ENCODE results near the gene KCNMB4. TPM values are rescaled to one million over a fixed set of nuclear protein-coding genes. Genes with fewer than 3 reads are reported as not detected.

The KCNMB4 gene
- polyA plus RNA-seq, 2 of the 4 experiments (the other 2 are of a cell fraction), result 0.08 to 0.13 TPM

DNA sequence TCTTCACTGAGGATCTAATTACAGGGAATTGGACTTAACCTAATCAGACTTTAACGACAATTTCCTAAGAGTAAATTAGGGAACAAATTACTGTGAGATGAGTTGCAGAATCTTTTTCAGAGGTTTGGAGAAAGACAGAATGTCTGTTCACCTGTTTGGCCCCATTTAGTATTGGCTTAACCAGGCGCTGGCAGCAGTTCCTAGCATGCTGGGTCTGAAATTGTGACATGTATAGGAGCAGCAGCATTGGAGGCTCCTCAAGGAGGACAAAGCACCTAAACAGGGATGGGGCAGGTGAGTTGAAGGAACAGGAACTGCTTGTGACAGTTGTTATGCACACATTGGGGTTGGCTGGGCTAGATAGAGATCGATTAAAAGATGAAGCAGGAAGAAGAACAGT lies 51.0 kb downstream of the KCNMB4 start:
- CTCF ChIA-PET, result no interaction called here
- no peak for DNase-seq (ENCODE audit: low read depth in 1 of 2, low spot score in 1 of 2)

More for the DNA sequence above, 51.0 kb downstream of the KCNMB4 start:
- TF ChIP-seq CHD2 (IDR thresholded peaks at IDR 0.05; ENCODE audit: low read length, partially characterized antibody), result no peak
- TF ChIP-seq, protein P1, sequence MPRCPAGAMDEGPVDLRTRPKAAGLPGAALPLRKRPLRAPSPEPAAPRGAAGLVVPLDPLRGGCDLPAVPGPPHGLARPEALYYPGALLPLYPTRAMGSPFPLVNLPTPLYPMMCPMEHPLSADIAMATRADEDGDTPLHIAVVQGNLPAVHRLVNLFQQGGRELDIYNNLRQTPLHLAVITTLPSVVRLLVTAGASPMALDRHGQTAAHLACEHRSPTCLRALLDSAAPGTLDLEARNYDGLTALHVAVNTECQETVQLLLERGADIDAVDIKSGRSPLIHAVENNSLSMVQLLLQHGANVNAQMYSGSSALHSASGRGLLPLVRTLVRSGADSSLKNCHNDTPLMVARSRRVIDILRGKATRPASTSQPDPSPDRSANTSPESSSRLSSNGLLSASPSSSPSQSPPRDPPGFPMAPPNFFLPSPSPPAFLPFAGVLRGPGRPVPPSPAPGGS (IDR thresholded peaks at IDR 0.05), result no peak
- no peak for TF ChIP-seq HOXB5 (CRISPR knock-in tag; IDR thresholded peaks at IDR 0.05)
- TF ChIP-seq, protein P2, sequence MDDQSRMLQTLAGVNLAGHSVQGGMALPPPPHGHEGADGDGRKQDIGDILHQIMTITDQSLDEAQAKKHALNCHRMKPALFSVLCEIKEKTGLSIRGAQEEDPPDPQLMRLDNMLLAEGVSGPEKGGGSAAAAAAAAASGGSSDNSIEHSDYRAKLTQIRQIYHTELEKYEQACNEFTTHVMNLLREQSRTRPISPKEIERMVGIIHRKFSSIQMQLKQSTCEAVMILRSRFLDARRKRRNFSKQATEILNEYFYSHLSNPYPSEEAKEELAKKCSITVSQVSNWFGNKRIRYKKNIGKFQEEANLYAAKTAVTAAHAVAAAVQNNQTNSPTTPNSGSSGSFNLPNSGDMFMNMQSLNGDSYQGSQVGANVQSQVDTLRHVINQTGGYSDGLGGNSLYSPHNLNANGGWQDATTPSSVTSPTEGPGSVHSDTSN (IDR thresholded peaks at IDR 0.05), result no peak
- TF ChIP-seq, protein P3, sequence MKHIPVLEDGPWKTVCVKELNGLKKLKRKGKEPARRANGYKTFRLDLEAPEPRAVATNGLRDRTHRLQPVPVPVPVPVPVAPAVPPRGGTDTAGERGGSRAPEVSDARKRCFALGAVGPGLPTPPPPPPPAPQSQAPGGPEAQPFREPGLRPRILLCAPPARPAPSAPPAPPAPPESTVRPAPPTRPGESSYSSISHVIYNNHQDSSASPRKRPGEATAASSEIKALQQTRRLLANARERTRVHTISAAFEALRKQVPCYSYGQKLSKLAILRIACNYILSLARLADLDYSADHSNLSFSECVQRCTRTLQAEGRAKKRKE (CRISPR knock-in tag; IDR thresholded peaks at IDR 0.05; ENCODE audit: low read depth), result no peak
- no peak for TF ChIP-seq HDAC2 (IDR thresholded peaks at IDR 0.05)
- TF ChIP-seq GATA3 (IDR thresholded peaks at IDR 0.05; ENCODE audit: borderline replicate concordance), result no peak
- TF ChIP-seq, protein P4, sequence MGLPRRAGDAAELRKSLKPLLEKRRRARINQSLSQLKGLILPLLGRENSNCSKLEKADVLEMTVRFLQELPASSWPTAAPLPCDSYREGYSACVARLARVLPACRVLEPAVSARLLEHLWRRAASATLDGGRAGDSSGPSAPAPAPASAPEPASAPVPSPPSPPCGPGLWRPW (IDR thresholded peaks at IDR 0.05), result no peak
- TF ChIP-seq, protein P5, sequence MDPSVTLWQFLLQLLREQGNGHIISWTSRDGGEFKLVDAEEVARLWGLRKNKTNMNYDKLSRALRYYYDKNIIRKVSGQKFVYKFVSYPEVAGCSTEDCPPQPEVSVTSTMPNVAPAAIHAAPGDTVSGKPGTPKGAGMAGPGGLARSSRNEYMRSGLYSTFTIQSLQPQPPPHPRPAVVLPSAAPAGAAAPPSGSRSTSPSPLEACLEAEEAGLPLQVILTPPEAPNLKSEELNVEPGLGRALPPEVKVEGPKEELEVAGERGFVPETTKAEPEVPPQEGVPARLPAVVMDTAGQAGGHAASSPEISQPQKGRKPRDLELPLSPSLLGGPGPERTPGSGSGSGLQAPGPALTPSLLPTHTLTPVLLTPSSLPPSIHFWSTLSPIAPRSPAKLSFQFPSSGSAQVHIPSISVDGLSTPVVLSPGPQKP (IDR thresholded peaks at IDR 0.05; ENCODE audit: low read depth, low read length), result no peak
- TF ChIP-seq ZNF302 (CRISPR knock-in tag; IDR thresholded peaks at IDR 0.05), result no peak
- TF ChIP-seq, protein P6, sequence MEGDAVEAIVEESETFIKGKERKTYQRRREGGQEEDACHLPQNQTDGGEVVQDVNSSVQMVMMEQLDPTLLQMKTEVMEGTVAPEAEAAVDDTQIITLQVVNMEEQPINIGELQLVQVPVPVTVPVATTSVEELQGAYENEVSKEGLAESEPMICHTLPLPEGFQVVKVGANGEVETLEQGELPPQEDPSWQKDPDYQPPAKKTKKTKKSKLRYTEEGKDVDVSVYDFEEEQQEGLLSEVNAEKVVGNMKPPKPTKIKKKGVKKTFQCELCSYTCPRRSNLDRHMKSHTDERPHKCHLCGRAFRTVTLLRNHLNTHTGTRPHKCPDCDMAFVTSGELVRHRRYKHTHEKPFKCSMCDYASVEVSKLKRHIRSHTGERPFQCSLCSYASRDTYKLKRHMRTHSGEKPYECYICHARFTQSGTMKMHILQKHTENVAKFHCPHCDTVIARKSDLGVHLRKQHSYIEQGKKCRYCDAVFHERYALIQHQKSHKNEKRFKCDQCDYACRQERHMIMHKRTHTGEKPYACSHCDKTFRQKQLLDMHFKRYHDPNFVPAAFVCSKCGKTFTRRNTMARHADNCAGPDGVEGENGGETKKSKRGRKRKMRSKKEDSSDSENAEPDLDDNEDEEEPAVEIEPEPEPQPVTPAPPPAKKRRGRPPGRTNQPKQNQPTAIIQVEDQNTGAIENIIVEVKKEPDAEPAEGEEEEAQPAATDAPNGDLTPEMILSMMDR (IDR thresholded peaks at IDR 0.05), result no peak
- TF ChIP-seq FOSB (CRISPR knock-in tag; IDR thresholded peaks at IDR 0.05), result no peak
- no peak for TF ChIP-seq ZC3H11A (IDR thresholded peaks at IDR 0.05)
- TF ChIP-seq, protein P7, sequence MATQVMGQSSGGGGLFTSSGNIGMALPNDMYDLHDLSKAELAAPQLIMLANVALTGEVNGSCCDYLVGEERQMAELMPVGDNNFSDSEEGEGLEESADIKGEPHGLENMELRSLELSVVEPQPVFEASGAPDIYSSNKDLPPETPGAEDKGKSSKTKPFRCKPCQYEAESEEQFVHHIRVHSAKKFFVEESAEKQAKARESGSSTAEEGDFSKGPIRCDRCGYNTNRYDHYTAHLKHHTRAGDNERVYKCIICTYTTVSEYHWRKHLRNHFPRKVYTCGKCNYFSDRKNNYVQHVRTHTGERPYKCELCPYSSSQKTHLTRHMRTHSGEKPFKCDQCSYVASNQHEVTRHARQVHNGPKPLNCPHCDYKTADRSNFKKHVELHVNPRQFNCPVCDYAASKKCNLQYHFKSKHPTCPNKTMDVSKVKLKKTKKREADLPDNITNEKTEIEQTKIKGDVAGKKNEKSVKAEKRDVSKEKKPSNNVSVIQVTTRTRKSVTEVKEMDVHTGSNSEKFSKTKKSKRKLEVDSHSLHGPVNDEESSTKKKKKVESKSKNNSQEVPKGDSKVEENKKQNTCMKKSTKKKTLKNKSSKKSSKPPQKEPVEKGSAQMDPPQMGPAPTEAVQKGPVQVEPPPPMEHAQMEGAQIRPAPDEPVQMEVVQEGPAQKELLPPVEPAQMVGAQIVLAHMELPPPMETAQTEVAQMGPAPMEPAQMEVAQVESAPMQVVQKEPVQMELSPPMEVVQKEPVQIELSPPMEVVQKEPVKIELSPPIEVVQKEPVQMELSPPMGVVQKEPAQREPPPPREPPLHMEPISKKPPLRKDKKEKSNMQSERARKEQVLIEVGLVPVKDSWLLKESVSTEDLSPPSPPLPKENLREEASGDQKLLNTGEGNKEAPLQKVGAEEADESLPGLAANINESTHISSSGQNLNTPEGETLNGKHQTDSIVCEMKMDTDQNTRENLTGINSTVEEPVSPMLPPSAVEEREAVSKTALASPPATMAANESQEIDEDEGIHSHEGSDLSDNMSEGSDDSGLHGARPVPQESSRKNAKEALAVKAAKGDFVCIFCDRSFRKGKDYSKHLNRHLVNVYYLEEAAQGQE (IDR thresholded peaks at IDR 0.05), result no peak
- no peak for TF ChIP-seq ZFP36 (IDR thresholded peaks at IDR 0.05; ENCODE audit: borderline replicate concordance, partially characterized antibody)
- TF ChIP-seq, protein P8, sequence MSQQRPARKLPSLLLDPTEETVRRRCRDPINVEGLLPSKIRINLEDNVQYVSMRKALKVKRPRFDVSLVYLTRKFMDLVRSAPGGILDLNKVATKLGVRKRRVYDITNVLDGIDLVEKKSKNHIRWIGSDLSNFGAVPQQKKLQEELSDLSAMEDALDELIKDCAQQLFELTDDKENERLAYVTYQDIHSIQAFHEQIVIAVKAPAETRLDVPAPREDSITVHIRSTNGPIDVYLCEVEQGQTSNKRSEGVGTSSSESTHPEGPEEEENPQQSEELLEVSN (IDR thresholded peaks at IDR 0.05; ENCODE audit: borderline replicate concordance, low read depth), result no peak
- Histone ChIP-seq H3K4me1 (no peaks in the 10 kb centered on the region), H3K9me3 (no peaks in the 10 kb centered on the region), H3K27ac (no peak overlapping the region), H3K4me3 (no peak overlapping the region), H3K4me2 (no peak overlapping the region)
- ATAC-seq (no peak), FAIRE-seq (no peak)
- POLR2A ChIA-PET, result no interaction called here
- WGBS (ENCODE audit: missing lambda C conversion rate), result 12% methylated on average over 3 of the region's 3 CpGs
